C4-2B (cell line): ENCODE results near the gene GABRB3.

Source experiments
- CTCF ChIP-seq: fragments of 450-650 bp; conservative IDR thresholded peaks from 2 replicates; pipeline ENCODE4 v1.5.1; 2017; ENCODE audit warnings: mild to moderate bottlenecking
- ZFX ChIP-seq: fragments of 450-650 bp; IDR thresholded peaks from 2 replicates; pipeline ENCODE4 v1.6.1; 2017

DNA sequence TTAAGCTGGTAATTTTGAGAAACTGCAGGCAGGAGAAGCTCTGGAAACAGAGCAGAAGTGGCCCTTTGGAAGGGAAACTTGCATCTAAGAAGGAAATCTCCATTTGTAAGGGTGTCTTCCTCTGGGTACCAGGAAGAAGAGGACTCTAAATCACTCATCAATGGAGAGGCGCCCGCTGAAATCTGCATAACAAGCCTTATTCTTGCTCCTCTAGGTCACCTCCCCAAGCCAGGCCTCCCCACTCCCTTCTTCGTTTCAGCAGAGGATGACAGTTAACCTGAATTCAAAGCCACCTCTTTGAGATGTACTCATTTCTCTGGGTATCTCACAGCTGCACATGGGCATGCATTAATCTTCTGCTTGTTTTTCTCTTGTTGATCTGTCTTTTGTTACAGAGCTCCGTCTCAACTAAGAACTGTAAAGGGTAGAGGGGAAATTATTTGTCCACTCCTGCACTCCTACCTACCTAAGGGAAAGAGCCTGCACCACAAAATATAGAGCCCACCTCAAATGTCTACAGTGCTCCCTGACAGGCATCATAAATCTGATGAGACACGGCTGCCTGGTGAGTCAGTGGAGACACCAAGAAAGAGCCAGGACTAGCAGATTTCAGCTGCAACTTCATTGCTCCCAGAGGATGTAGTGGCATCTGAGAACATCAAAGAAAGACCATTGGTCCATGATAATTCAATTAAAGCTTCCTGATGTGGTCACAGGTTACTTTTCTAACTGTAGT is 51.5 kb downstream of the GABRB3 start:
- TF ChIP-seq CTCF (no peak), ZFX (no peak)
